Astrocyte (in vitro differentiated cells and primary cell): ENCODE data around the gene ANKDD1B.

Experiments used
- EZH2 ChIP-seq: IDR thresholded peaks from 2 replicates; pipeline ENCODE4 v1.6.1; 2012; ENCODE audit warnings: mild to moderate bottlenecking, low read length, inconsistent platforms; ENCODE audit not compliant: insufficient read depth
- TF ChIP-seq, protein P1 (sequence below): IDR thresholded peaks from 2 replicates; pipeline ENCODE4 v1.5.1; 2011; ENCODE audit warnings: low read depth, mild to moderate bottlenecking, inconsistent platforms, low read length, moderate library complexity; ENCODE audit not compliant: insufficient read depth

- TF ChIP-seq, protein P1, sequence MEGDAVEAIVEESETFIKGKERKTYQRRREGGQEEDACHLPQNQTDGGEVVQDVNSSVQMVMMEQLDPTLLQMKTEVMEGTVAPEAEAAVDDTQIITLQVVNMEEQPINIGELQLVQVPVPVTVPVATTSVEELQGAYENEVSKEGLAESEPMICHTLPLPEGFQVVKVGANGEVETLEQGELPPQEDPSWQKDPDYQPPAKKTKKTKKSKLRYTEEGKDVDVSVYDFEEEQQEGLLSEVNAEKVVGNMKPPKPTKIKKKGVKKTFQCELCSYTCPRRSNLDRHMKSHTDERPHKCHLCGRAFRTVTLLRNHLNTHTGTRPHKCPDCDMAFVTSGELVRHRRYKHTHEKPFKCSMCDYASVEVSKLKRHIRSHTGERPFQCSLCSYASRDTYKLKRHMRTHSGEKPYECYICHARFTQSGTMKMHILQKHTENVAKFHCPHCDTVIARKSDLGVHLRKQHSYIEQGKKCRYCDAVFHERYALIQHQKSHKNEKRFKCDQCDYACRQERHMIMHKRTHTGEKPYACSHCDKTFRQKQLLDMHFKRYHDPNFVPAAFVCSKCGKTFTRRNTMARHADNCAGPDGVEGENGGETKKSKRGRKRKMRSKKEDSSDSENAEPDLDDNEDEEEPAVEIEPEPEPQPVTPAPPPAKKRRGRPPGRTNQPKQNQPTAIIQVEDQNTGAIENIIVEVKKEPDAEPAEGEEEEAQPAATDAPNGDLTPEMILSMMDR, result no peak
- no peak for TF ChIP-seq EZH2
These were observed 94.8 kb downstream of the ANKDD1B start for GRCh38 chr5:75706016-75706415.
